Lower leg skin (tissue), 3 donors: ENCODE data around the gene TRIM5.

Experiments used
- CTCF ChIP-seq, 3 donors: fragments of 450-650 bp; IDR thresholded peaks; one replicate each; pipeline ENCODE4 v1.5.1; 2016; ENCODE audit warnings: antibody characterized with exemption in 3 of 3, mild to moderate bottlenecking in 3 of 3, moderate library complexity in 2 of 3
- POLR2A ChIP-seq, 2 donors: fragments of 450-650 bp; IDR thresholded peaks; one replicate each; pipeline ENCODE4 v1.6.1; 2016 to 2017; ENCODE audit warnings: antibody characterized with exemption in 2 of 2, mild to moderate bottlenecking in 1 of 2, moderate library complexity in 1 of 2

GRCh38 chr11:5674391-5674790 lies 10.5 kb downstream of the TRIM5 start:
- no peak for TF ChIP-seq CTCF (IDR thresholded peaks at IDR 0.05)
- no peak for TF ChIP-seq POLR2A (IDR thresholded peaks at IDR 0.05)
